Breast epithelium (tissue), 4 donors: Measurements from ENCODE around the gene SCTR. TPM values are rescaled to one million over a fixed set of nuclear protein-coding genes. Genes with fewer than 3 reads are reported as not detected.

Source experiments
- DNase-seq, 2 donors: peaks; one replicate each; pipeline ENCODE4 v3.0.0-alpha.2; 2019; ENCODE audit warnings: low spot score in 2 of 2
- H3K27ac ChIP-seq, 2 donors: fragments of 200-600 bp; sonication (generic) in 1 of 2; one replicate each; pipeline ENCODE4 v1.5.1; 2016 to 2019; ENCODE audit warnings: mild to moderate bottlenecking in 1 of 2
- H3K27me3 ChIP-seq, 2 donors: fragments of 200-600 bp; sonication (generic) in 1 of 2; one replicate each; pipeline versions ENCODE4 v1.5.1 to v1.6.0; 2017 to 2019; ENCODE audit warnings: control low read depth in 1 of 2, mild to moderate bottlenecking in 1 of 2
- H3K36me3 ChIP-seq: fragments of 200-600 bp; one replicate; pipeline ENCODE4 v1.5.1; 2019
- H3K4me1 ChIP-seq, 2 donors: fragments of 200-600 bp; sonication (generic); one replicate each; pipeline ENCODE4 v1.5.1; 2016 to 2019; ENCODE audit warnings: control low read depth in 1 of 2
- H3K4me3 ChIP-seq, 3 donors: fragments of 200-600 bp; sonication (generic); 1 replicate in 2 of 3; 2 replicates in 1 of 3; pipeline ENCODE4 v1.5.1; 2016 to 2019; ENCODE audit warnings: mild to moderate bottlenecking in 3 of 3, moderate library complexity in 2 of 3
- H3K9me3 ChIP-seq, 2 donors: fragments of 200-600 bp; sonication (generic) in 1 of 2; one replicate each; pipeline ENCODE4 v1.5.1; 2016 to 2019; ENCODE audit warnings: control low read depth in 1 of 2
- CTCF ChIP-seq, 3 donors: fragments of 450-650 bp; IDR thresholded peaks; one replicate each; pipeline ENCODE4 v1.5.1; 2016 to 2017; ENCODE audit warnings: antibody characterized with exemption in 3 of 3, mild to moderate bottlenecking in 3 of 3, moderate library complexity in 3 of 3
- POLR2A ChIP-seq: fragments of 450-650 bp; IDR thresholded peaks from one replicate; pipeline ENCODE4 v1.6.1; 2016; ENCODE audit warnings: antibody characterized with exemption, mild to moderate bottlenecking, moderate library complexity
- POLR2AphosphoS5 ChIP-seq, 3 donors: sonication (generic); formaldehyde crosslinking; IDR thresholded peaks; one replicate each; pipeline ENCODE4 v1.6.1; 2017; ENCODE audit warnings: antibody characterized with exemption in 3 of 3
- intact Hi-C: fragments of 100-400 bp; cut with DNase I; formaldehyde crosslinking; loops from one replicate; pipeline ENCODE4 v1.15.1; 2023; ENCODE audit warnings: low total_unique reads
- total RNA-seq, 3 donors: library from RNA; depleted of rRNA; stranded (reverse); fragments of >200 nt; gene quantifications; one replicate each; pipeline ENCODE4 v1.1.0, GENCODE V29; 2016

The SCTR gene
- total RNA-seq, 3 donors from 2014 or later, result not detected

DNA sequence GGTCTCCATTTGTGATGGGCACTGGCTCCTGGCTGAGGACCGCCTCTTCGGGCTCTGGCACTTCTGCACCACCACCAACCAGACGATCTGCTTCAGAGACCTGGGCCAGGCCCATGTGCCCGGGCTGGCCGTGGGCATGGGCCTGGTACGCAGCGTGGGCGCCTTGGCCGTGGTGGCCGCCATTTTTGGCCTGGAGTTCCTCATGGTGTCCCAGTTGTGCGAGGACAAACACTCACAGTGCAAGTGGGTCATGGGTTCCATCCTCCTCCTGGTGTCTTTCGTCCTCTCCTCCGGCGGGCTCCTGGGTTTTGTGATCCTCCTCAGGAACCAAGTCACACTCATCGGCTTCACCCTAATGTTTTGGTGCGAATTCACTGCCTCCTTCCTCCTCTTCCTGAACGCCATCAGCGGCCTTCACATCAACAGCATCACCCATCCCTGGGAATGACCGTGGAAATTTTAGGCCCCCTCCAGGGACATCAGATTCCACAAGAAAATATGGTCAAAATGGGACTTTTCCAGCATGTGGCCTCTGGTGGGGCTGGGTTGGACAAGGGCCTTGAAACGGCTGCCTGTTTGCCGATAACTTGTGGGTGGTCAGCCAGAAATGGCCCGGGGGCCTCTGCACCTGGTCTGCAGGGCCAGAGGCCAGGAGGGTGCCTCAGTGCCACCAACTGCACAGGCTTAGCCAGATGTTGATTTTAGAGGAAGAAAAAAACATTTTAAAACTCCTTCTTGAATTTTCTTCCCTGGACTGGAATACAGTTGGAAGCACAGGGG lies 87.1 kb downstream of the SCTR start:
- Histone ChIP-seq H3K4me3 (no peak overlapping the region), H3K27me3 (no peaks in the 10 kb centered on the region), H3K36me3 (no peaks in the 10 kb centered on the region), H3K27ac (no peak overlapping the region), H3K9me3 (no peaks in the 10 kb centered on the region), H3K4me1 (no peaks in the 10 kb centered on the region)
- DNase-seq, result no peak
- TF ChIP-seq CTCF (IDR thresholded peaks at IDR 0.05) (no peak), POLR2A (no peak), POLR2AphosphoS5 (IDR thresholded peaks at IDR 0.05) (no peak)
- intact Hi-C loops, result loop anchor here (5.0 kb wide), 1 partner anchor 1770 kb away; no protein-coding TSS in a partner anchor

- no peaks in the 10 kb centered on the region for H3K4me1 ChIP-seq
- H3K9me3 ChIP-seq, result no peaks in the 10 kb centered on the region
- H3K36me3 ChIP-seq, result no peaks in the 10 kb centered on the region
- no peak for TF ChIP-seq POLR2A
- no peak for DNase-seq
- no peaks in the 10 kb centered on the region for H3K27me3 ChIP-seq
- no peak overlapping the region for H3K27ac ChIP-seq
- intact Hi-C loops, result loop anchor here (5.0 kb wide), 1 partner anchor 1771 kb away; no protein-coding TSS in a partner anchor
- H3K4me3 ChIP-seq, result no peak overlapping the region
These were observed 88.4 kb downstream of the SCTR start for GRCh38 chr2:119435953-119436297.

GRCh38 chr2:119435081-119435952 lies 89.0 kb downstream of the SCTR start:
- intact Hi-C loops, result loop anchor here (5.0 kb wide), 1 partner anchor 1772 kb away; no protein-coding TSS in a partner anchor
- Histone ChIP-seq H3K27me3 (no peaks in the 10 kb centered on the region), H3K36me3 (no peaks in the 10 kb centered on the region), H3K4me1 (no peaks in the 10 kb centered on the region), H3K27ac (no peak overlapping the region), H3K9me3 (no peaks in the 10 kb centered on the region), H3K4me3 (no peak overlapping the region)
- no peak for TF ChIP-seq POLR2AphosphoS5 (IDR thresholded peaks at IDR 0.05)
- TF ChIP-seq POLR2A, result no peak
- DNase-seq, result no peak

DNA sequence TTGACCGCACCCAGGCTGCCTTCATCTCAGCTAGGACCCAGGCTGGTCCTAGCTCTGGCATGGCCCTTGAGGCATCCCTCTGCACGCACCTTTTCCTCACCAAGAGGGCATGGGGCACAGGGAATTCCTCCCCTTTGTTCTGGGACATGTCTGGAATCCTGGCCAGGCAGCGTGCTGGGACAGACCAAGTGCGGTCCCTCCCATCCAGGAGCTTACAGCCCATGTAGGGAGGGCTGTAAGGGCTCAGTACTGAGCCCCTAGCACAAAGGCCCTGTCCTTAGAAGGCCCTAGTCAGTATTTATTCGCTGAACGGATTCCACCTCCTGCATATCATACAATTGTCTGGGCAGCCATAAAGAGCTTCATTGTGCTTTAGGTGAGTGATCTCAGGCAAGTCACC lies 89.6 kb downstream of the SCTR start:
- no peak overlapping the region for H3K27ac ChIP-seq
- H3K9me3 ChIP-seq, result no peaks in the 10 kb centered on the region
- no peaks in the 10 kb centered on the region for H3K36me3 ChIP-seq
- intact Hi-C loops, result loop anchor here (5.0 kb wide), 1 partner anchor 1773 kb away; no protein-coding TSS in a partner anchor
- H3K4me3 ChIP-seq, result no peak overlapping the region
- TF ChIP-seq POLR2AphosphoS5 (IDR thresholded peaks at IDR 0.05) (no peak), POLR2A (no peak), CTCF (IDR thresholded peaks at IDR 0.05) (no peak)
- no peaks in the 10 kb centered on the region for H3K27me3 ChIP-seq
- DNase-seq, result no peak
- no peaks in the 10 kb centered on the region for H3K4me1 ChIP-seq

DNA sequence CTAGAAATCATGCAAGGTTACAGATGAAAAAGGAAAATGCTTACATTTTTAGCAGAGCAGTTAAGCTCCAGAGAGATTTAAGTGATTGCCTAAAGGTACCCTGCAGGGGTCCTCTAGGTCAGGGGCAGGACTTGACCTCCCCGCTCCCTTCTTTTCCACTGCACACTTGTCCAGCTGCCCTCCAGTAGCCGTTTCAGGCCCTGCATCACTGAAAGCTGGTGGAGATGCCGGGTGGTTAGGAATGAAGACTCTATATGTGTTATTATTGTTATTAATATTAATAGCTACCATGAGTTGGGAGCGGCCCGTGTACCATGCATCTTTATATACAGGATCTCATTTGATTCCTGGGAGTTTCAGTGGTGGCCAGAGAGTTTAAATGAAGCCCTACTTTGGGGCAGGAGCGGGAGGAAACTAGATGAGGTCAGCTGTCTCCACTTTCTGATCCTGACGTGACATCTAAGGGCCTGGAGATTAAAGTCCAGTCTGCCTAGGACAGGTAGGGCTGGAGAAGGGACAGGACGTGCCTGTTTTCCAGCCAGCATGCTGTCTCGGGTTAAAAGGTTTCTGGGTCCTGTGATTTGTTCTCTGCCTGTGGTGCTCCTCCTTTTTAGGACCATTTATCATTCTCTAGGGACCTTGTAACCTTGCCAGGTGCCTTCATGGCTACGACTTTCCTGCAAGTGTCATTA lies 90.5 kb downstream of the SCTR start:
- Histone ChIP-seq H3K27ac (no peak overlapping the region), H3K27me3 (no peaks in the 10 kb centered on the region), H3K9me3 (no peaks in the 10 kb centered on the region), H3K36me3 (no peaks in the 10 kb centered on the region), H3K4me1 (no peaks in the 10 kb centered on the region), H3K4me3 (peak overlapping the region in 1 of 3 donors; percentile 60)
- no peak for DNase-seq
- intact Hi-C loops, result no loop called here
- TF ChIP-seq POLR2A, result no peak

DNA sequence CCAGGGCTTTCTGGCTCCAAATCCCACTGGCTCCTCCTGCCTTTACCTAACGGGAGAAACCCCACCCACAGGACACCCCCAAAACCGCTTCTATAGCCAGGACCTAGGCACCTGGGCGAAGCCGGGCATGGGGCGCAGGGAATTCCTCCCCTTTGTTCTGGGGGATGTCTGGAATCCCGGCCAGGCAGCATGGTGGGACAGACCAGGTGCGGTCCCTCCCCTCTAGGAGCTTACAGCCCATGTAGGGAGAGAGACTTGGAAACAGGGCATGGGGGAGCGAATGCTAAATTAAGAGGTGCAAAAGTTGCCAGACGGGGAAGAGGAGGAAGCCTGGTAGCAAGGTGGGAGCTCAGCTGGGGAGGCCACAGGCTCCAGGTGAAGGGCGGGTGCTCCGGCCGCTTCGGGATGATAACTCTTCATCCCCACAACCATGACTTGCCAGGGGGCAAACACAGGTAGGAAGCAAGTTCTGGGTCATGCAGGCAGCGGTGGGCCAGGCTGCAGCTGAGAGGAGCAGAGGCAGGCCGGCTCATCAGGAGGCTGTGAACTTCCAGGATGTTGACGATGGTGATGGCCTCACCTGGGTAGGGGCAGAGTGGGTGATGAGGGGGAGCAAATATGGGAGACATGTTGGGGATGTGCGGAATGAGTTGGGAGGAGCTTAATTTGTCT lies 91.3 kb downstream of the SCTR start:
- TF ChIP-seq POLR2AphosphoS5 (IDR thresholded peaks at IDR 0.05), result no peak
- Histone ChIP-seq H3K27ac (no peak overlapping the region), H3K4me3 (peak overlapping the region in 2 of 3 donors; percentile 54 to 60), H3K36me3 (no peaks in the 10 kb centered on the region), H3K4me1 (no peaks in the 10 kb centered on the region), H3K27me3 (no peaks in the 10 kb centered on the region), H3K9me3 (no peaks in the 10 kb centered on the region)
- DNase-seq, result no peak
- intact Hi-C loops, result no loop called here
